HuH-7.5 (cell line): ENCODE measurements around the gene UPK3A.
"Not testable (repeated sequence)": the region's sequence is repeated elsewhere in the genome, so short reads cannot be mapped to it uniquely, and the experiment has no call there.

ENCODE experiments used
- DNase-seq: peaks from one replicate; pipeline ENCODE4 v3.0.0; 2011; ENCODE audit warnings: low spot score

UPK3A gene

GRCh38 chr22:45257941-45258340, 26.8 kb upstream of the UPK3A start:
- not testable (repeated sequence) for DNase-seq

DNA sequence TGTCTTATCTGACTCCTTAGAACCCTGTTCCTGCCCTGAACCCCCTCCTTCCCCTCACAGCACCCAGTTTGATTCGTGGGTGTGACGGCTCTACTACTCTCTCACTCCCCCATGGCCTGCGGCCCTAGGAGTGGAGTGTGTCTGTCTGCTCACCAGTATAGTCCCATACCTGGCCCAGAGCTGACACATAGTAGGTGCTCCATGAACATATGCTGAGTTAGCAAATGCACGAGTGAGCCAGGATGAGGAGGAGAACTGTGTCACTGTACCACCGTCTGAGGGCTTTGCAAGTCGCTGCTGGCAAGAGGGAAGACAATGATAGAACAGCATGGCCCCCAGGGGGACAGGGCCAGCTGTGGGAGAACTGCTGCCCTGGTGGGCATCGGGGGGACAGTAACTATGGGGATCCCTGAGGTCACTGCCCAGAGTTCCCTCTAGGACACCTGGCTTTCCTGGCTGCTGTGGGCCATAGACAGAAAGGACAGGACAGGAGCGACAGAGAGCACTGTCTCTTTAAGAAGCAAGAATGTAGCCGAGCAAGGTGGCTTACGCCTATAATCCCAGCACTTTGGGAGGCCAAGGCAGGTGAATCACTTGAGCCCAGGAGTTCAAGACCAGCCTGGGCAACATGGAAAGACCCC, 24.9 kb upstream of the UPK3A start:
- DNase-seq, result no peak

DNA sequence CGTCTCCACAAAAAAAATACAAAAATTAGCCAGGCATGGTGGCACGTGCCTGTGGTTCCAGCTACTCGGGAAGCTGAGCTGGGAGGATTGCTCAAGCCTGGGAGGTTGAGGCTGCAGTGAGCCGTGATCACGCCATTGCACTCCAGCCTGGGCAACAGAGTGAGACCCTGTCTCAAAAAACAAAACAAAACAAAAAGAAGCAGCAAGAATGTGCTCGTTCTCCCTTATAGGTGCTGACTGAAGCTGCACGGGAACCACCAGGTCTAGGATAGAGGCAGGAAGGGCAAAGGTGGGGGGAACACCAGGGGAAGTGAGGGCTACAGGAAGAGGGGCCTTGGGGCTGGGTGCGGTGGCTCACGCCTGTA, 24.4 kb upstream of the UPK3A start:
- not testable (repeated sequence) for DNase-seq

GRCh38 chr22:45261407-45262088, 23.2 kb upstream of the UPK3A start:
- no peak for DNase-seq

GRCh38 chr22:45262195-45262930, 22.4 kb upstream of the UPK3A start:
- DNase-seq, result no peak

- DNase-seq, result no peak
These were observed 21.8 kb upstream of the UPK3A start for GRCh38 chr22:45262931-45263462.

DNA sequence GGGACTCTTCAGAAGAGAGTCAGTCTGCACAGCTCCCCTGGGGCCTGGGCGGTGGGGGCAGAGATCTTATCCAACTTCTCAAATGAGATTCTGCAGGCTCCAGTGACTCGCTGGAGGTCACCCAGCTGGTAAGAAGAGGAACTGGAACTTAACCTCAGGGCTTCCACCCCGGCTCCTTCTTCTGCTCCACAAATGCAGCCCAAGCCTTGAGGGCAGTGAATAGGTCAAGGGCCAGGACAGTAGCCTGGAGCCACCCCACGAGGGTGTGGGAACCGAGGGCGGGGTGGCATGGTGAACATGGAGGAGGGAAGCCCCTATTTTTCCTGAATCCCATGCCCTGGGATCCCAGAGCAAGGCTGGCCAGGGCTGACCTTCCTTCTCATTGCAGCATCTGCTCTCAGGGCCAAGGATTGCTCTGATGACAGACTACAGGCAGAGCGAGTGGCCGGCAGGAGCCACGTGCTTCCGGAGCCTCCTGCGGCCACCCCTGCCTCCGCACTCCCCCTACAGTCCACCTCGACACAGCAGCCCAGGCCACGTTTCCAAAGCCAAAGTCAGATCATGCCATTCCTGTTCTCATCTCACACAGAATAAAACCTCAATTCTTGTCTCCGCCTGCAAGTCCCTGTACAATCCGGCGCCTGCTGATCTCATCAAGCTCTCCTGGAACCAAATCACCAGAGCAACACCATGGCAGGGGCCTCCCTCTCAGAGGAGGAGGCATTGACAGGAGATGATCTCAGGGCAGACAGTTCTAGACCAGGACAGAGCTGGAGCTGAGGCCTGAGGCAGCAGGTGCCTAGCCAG, 21.1 kb upstream of the UPK3A start:
- peak; percentile 87 for DNase-seq

DNA sequence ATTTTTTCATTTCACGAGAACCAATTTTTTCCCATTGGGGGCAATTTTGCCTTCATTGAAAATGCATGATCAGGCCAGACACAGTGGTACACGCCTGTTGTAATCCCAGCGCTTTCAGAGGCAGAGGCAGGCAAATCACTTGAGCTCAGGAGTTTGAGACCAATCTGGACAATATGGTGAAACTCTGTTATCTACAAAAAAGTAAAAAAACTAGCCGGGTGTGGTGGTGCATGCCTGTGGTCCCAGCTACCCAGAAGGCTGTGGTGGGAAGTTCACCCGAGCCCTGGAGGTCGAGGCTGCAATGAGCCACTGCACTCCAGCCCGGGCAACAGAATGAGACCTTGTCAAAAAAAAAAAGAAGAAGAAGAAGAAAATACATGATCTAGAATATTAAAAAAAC, 19.2 kb upstream of the UPK3A start:
- DNase-seq, result no peak

DNA sequence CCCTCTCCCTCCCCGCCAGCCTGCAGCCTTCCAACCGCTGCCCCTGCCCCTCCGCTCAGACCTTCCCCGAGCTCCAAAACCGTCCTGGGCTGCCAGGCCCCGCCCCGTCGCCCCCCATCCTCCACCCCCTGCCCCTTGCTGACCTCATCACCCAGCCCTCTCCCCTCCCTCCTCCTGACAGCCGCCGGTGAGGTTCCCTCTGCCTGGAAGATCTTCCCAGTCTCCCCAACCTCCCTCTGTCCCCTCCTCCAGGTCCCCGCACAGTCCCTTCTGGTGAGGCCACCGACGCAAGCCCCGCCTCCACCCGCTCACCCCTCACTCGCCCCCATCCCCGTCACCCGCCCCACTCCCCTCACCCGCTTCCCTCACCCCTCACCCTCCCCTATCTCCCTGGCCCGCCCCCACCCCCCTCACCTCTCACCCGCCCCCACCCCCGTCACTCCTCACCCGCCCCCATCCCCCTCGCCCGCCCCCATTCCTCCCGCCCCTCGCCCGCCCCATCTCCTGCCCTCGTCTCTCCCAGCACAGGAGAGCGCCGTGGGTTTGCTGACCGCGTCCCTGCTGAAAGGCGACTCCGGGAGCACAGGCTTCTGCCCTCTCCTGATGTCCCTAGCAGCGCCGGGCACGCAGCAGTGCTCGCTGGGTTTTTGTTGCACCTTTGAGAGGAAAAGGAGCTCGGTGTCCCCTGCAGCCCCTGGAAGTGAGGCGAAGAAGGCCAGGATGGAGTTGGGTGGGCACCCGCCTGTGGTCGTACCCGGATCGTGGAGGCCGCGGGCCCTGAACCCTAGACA, 16.4 kb upstream of the UPK3A start:
- no peak for DNase-seq

GRCh38 chr22:45268958-45269844, 15.5 kb upstream of the UPK3A start:
- DNase-seq, result peak; percentile 56

GRCh38 chr22:45270095-45271020, 14.4 kb upstream of the UPK3A start:
- DNase-seq, result no peak

DNA sequence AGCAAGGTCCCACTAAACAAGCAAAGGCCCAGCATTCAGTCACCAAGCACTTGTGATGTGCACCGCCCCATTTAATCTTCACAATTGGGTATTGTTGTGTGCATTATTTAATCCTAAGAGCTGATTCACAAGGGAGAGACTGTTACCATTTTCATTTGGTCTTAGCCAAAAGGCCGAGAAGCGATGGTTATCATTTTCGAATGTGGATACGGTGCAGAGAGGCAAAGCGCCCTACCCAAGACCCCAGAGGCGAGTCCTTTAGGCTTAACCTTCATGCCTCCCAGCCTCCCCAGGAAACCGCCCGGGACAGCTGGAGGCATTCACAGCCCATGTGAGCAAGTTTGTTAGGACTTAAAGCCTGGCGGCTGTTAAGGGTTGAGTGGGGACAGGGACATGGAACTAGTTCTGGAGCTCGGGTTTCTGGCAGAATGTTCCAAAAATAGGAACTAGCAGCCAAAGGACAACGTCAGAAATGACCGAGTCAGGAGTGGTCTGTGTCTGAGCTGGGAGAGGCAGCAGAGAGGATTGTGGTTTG, 13.0 kb upstream of the UPK3A start:
- DNase-seq, result no peak

DNA sequence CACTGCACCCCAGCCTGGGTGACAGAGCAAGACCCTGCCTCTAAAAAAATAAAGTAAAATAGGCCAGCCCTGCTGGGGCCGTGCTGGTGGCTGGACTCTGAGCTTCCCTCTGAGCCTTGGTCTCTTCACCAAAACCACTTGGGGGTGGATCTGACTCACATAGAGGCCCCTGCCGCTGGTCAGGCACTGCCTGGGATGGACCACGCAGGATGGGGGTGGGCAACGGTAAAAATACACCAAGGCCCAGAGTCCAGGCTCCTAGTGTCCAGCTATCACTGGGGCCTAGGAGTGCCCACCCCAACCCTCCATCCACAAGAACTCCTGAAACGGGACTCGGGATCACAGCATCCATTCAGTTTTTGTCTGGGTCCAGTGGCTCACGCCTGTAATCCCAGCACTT, 12.3 kb upstream of the UPK3A start:
- no peak for DNase-seq

DNA sequence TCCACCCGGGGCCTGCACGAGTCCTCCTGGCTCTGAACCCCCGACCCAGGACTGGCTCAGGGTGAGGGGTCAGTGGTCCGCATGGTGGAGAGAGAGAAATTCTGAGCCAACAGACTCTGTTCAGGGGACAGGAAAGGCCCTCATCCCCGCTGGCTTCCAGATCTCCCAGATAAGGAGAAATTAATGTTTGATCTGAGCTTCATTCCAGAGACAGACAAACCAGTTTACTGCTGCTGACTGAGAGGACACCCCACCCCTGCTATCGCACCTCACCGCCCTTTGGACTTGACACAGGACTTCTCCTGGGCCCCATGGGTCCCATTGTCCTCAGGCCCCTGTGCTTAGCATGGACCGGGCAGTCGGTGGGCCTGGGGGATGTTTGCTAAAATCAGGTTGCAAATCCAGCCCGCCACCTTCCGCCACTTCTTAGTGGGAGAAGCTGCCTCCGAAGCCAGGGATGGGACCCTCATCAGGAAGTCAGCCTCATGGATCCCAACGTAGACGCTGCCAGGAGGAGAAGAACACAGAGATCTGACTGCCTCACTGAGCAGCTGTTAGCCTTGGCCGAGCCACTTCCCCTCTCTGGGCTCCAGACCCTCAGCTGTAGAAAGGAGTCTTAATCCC, 11.2 kb upstream of the UPK3A start:
- DNase-seq, result peak; percentile 77

- DNase-seq, result no peak
These were observed 8.1 kb upstream of the UPK3A start for GRCh38 chr22:45276507-45277105.

- DNase-seq, result not testable (repeated sequence)
These were observed 7.0 kb upstream of the UPK3A start for GRCh38 chr22:45277720-45278119.

DNA sequence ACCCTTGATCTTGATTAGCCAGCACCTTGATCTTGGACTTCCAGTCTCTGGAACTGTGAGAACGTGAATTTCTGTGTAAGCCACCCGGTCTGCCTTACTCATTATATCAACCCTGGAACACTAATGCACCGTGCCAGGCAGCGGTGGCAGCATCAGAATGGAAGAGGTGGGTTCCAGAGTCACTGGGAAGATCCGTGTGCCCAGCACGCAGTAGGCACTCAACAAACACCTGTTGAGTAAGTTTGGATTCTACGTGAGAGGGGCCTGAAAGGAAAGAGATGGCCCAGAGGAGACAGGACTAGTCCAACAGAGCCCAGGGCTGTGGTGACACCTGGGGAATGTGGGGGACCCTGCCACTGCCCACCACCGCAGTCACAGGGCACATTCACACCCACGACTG, 6.6 kb upstream of the UPK3A start:
- no peak for DNase-seq

GRCh38 chr22:45280587-45280980, 4.2 kb upstream of the UPK3A start:
- no peak for DNase-seq
